ENCODE results near the gene ITCH.
"Not testable (repeated sequence)": the region's sequence is repeated elsewhere in the genome, so short reads cannot be mapped to it uniquely, and the experiment has no call there.

Gene ITCH

GRCh38 chr20:34396408-34396807 lies 33.3 kb downstream of the ITCH start:
- Histone ChIP-seq H3K4me3 (ENCODE audit: low read length) (no peak overlapping the region), H3K9ac (ENCODE audit: low read length) (no peak overlapping the region), H3K27me3 (ENCODE audit: control insufficient read depth, insufficient read depth, low read length) (no peaks in the 10 kb centered on the region), H3K4me1 (ENCODE audit: control insufficient read depth, insufficient read depth, low read length) (no peaks in the 10 kb centered on the region), H3K36me3 (ENCODE audit: control insufficient read depth, insufficient read depth, low read length) (peaks cover 3% of the 10 kb centered on the region), H3K27ac (ENCODE audit: low read depth, low read length) (no peak overlapping the region)

DNA sequence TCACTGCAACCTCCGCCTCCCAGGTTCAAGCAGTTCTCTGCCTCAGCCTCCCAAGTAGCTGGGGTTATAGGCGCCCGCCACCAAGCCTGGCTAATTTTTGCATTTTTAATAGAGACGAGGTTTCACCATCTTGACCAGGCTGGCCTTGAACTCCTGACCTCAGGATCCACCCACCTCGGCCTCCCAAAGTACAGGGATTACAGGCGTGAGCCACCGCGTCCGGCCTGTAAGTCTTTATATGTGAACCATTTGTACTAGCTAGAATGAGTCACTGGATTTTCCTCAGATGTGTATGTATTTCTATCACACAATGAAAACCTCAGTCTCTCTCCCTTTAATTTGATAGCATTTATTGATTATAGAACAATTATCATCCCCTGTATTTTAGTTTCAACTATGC lies 34.0 kb downstream of the ITCH start:
- Histone ChIP-seq H3K27ac (ENCODE audit: low read depth, low read length) (no peak overlapping the region), H3K4me3 (ENCODE audit: low read length) (no peak overlapping the region), H3K36me3 (ENCODE audit: control insufficient read depth, insufficient read depth, low read length) (peaks cover 3% of the 10 kb centered on the region), H3K27me3 (ENCODE audit: control insufficient read depth, insufficient read depth, low read length) (no peaks in the 10 kb centered on the region), H3K9ac (ENCODE audit: low read length) (no peak overlapping the region), H3K4me1 (ENCODE audit: control insufficient read depth, insufficient read depth, low read length) (no peaks in the 10 kb centered on the region)

DNA sequence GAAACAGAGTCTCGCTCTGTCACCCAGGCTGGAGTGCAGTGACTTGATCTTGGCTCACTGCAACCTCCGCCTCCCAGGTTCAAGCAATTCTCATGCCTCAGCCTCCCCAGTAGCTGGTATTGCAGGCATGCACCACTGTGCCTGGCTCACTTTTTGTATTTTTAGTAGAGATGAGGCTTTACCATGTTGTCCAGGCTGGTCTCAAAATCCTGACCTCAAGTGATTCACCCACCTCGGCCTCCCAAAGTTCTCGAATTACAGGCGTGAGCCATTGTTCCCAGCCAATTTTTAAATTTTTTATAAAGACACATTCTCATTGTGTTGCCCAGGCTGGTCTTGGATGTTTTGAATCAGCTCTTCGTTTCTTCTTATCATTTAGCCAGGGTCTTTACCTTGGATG lies 37.7 kb downstream of the ITCH start:
- H3K36me3 ChIP-seq (ENCODE audit: control insufficient read depth, insufficient read depth, low read length); H3K9ac ChIP-seq (ENCODE audit: low read length); H3K4me1 ChIP-seq (ENCODE audit: control insufficient read depth, insufficient read depth, low read length); H3K27ac ChIP-seq (ENCODE audit: low read depth, low read length); H3K27me3 ChIP-seq (ENCODE audit: control insufficient read depth, insufficient read depth, low read length); H3K4me3 ChIP-seq (ENCODE audit: low read length): not testable (repeated sequence)

DNA sequence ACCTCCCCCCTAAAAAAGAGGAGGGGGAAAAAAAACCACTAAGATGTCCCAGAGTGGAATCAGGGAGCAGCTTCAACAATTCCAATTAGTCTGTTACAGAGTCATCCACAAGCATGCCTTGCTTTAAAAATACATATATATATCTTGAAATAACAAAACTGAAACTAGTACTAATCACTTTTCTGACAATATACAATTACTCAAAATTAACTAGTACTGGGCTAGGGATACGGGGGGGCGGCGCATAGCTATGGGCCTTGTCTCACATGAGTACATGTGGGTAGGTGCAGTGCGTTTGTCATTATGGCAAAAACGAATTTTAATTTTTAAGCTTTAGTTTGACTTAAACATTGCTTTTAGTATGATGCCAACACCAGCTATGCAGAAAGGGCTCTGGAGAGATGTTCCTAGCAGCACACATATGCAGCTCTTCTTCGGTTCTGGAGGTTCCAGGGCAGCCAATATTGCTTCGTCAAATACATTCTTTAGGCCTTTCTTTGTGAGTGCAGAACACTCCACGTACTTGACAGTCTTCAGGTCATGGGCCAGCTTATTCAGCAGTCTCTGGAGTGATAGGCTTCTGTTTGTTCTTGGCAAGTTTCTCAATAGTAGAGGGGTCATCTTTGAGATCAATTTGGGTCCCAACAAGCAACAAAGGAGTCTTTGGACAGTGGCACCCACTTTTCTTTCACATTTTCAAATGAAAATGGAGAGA lies 38.8 kb downstream of the ITCH start:
- Histone ChIP-seq H3K27ac (ENCODE audit: low read depth, low read length) (no peak overlapping the region), H3K27me3 (ENCODE audit: control insufficient read depth, insufficient read depth, low read length) (no peaks in the 10 kb centered on the region), H3K4me1 (ENCODE audit: control insufficient read depth, insufficient read depth, low read length) (peaks cover 4% of the 10 kb centered on the region), H3K9ac (ENCODE audit: low read length) (no peak overlapping the region), H3K4me3 (ENCODE audit: low read length) (no peak overlapping the region), H3K36me3 (ENCODE audit: control insufficient read depth, insufficient read depth, low read length) (no peaks in the 10 kb centered on the region)

GRCh38 chr20:34402461-34402860 lies 39.4 kb downstream of the ITCH start:
- no peaks in the 10 kb centered on the region for H3K36me3 ChIP-seq (ENCODE audit: control insufficient read depth, insufficient read depth, low read length)
- H3K4me3 ChIP-seq (ENCODE audit: low read length): no peak overlapping the region
- H3K9ac ChIP-seq (ENCODE audit: low read length): no peak overlapping the region
- no peak overlapping the region for H3K27ac ChIP-seq (ENCODE audit: low read depth, low read length)
- peaks cover 4% of the 10 kb centered on the region for H3K4me1 ChIP-seq (ENCODE audit: control insufficient read depth, insufficient read depth, low read length)
- no peaks in the 10 kb centered on the region for H3K27me3 ChIP-seq (ENCODE audit: control insufficient read depth, insufficient read depth, low read length)

- no peak overlapping the region for H3K27ac ChIP-seq (ENCODE audit: low read depth, low read length)
- no peaks in the 10 kb centered on the region for H3K36me3 ChIP-seq (ENCODE audit: control insufficient read depth, insufficient read depth, low read length)
- no peak overlapping the region for H3K4me3 ChIP-seq (ENCODE audit: low read length)
- no peaks in the 10 kb centered on the region for H3K27me3 ChIP-seq (ENCODE audit: control insufficient read depth, insufficient read depth, low read length)
- no peak overlapping the region for H3K9ac ChIP-seq (ENCODE audit: low read length)
- H3K4me1 ChIP-seq (ENCODE audit: control insufficient read depth, insufficient read depth, low read length): peaks cover 4% of the 10 kb centered on the region
Measured at GRCh38 chr20:34403063-34403827, 40.2 kb downstream of the ITCH start.

GRCh38 chr20:34403908-34404307 lies 40.8 kb downstream of the ITCH start:
- no peak overlapping the region for H3K9ac ChIP-seq (ENCODE audit: low read length)

DNA sequence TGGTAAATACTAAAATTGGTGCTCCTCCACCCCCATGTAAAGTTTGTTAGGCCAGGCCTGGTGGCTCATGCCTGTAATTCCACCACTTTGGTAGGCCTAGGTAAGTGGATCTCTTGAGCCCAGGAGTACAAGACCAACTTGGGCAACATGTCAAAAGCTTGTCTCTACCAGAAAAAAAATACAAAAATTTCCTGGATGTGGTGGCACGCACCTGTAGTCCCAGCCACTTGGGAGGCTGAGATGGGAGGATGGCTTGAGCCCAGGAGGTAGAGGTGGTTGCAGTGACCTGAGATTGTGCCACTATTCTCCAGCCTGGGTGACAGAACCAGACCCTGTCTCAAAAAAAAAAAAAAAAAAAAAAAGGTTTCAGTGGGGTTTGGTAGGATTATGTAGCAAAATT lies 41.7 kb downstream of the ITCH start:
- H3K9ac ChIP-seq (ENCODE audit: low read length): no peak overlapping the region
- no peak overlapping the region for H3K27ac ChIP-seq (ENCODE audit: low read depth, low read length)
- no peaks in the 10 kb centered on the region for H3K36me3 ChIP-seq (ENCODE audit: control insufficient read depth, insufficient read depth, low read length)
- H3K4me3 ChIP-seq (ENCODE audit: low read length): no peak overlapping the region
- H3K4me1 ChIP-seq (ENCODE audit: control insufficient read depth, insufficient read depth, low read length): peaks cover 4% of the 10 kb centered on the region
- H3K27me3 ChIP-seq (ENCODE audit: control insufficient read depth, insufficient read depth, low read length): no peaks in the 10 kb centered on the region

More at GRCh38 chr20:34403908-34404307, 40.8 kb downstream of the ITCH start:
- peaks cover 4% of the 10 kb centered on the region for H3K4me1 ChIP-seq (ENCODE audit: control insufficient read depth, insufficient read depth, low read length)
- H3K4me3 ChIP-seq (ENCODE audit: low read length): no peak overlapping the region
- H3K27me3 ChIP-seq (ENCODE audit: control insufficient read depth, insufficient read depth, low read length): no peaks in the 10 kb centered on the region
- no peak overlapping the region for H3K27ac ChIP-seq (ENCODE audit: low read depth, low read length)
- H3K36me3 ChIP-seq (ENCODE audit: control insufficient read depth, insufficient read depth, low read length): no peaks in the 10 kb centered on the region

DNA sequence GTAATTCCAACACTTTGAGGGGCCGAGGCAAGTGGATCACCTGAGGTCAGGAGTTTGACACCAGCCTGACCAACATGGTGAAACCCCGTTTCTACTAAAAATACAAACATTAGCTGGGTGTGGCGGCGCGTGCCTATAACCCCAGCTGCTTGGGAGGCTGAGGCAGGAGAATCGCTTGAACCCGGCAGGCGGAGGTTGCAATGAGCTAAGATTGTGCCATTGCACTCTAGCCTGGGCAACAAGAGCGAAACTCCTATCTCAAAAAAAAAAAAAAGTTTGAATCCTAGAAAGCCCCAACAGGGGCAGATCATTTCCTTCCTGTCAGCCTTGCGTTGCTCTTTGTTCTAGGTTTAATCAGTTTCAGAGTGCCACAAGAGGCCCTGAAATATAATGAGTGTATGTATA lies 42.2 kb downstream of the ITCH start:
- H3K4me3 ChIP-seq (ENCODE audit: low read length); H3K27ac ChIP-seq (ENCODE audit: low read depth, low read length); H3K9ac ChIP-seq (ENCODE audit: low read length); H3K36me3 ChIP-seq (ENCODE audit: control insufficient read depth, insufficient read depth, low read length); H3K4me1 ChIP-seq (ENCODE audit: control insufficient read depth, insufficient read depth, low read length); H3K27me3 ChIP-seq (ENCODE audit: control insufficient read depth, insufficient read depth, low read length): not testable (repeated sequence)

- not testable (repeated sequence) for H3K4me3 ChIP-seq (ENCODE audit: low read length); H3K27ac ChIP-seq (ENCODE audit: low read depth, low read length); H3K27me3 ChIP-seq (ENCODE audit: control insufficient read depth, insufficient read depth, low read length); H3K4me1 ChIP-seq (ENCODE audit: control insufficient read depth, insufficient read depth, low read length); H3K36me3 ChIP-seq (ENCODE audit: control insufficient read depth, insufficient read depth, low read length); H3K9ac ChIP-seq (ENCODE audit: low read length)
Measured at GRCh38 chr20:34405942-34406341, 42.9 kb downstream of the ITCH start.

DNA sequence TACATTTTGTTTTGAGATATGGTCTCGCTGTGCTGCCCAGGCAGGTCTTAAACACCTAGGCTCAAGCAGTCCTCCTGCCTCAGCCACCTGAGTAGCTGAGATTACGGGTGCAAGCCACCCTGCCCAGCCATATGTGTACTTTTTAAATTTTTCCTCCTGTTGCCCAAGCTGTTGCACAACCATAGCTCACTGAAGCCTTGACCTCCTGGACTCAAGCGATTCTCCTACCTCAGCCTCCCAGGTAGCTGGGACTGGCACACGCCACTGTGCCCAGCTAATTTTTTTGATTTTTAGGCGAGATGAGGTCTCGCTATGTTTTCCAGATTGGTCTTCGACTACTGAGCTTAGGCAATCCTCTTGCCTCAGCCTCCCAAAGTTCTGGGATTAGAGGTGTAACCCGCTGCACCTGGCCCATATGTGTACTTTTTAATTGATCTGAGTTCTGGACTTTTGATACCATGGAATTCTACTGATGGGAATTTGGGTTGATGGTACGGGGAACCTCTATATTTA lies 44.9 kb downstream of the ITCH start:
- Histone ChIP-seq H3K4me1 (ENCODE audit: control insufficient read depth, insufficient read depth, low read length) (peaks cover 4% of the 10 kb centered on the region), H3K27ac (ENCODE audit: low read depth, low read length) (no peak overlapping the region), H3K36me3 (ENCODE audit: control insufficient read depth, insufficient read depth, low read length) (peaks cover 2% of the 10 kb centered on the region), H3K9ac (ENCODE audit: low read length) (no peak overlapping the region), H3K27me3 (ENCODE audit: control insufficient read depth, insufficient read depth, low read length) (no peaks in the 10 kb centered on the region), H3K4me3 (ENCODE audit: low read length) (no peak overlapping the region)

DNA sequence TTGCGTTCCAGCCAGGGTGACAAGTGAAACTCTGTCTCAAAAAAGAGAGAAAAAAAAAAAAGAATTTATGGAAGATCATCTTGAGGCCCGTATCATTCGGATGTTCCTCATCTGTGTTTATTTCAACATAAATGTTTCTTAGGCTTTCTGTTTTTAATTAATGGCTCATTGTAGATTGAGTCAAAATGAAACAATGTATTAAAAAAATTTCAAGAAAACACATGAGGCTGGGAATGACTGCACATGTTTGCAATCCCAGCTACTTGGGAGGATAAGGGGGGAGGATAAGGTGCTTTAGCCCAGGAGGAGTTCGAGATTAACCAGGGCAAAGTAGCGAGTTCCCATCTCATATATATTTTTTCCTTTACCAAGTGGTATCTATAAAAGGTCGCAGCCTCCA lies 47.3 kb downstream of the ITCH start:
- no peak overlapping the region for H3K4me3 ChIP-seq (ENCODE audit: low read length)
- H3K27me3 ChIP-seq (ENCODE audit: control insufficient read depth, insufficient read depth, low read length): no peaks in the 10 kb centered on the region
- H3K27ac ChIP-seq (ENCODE audit: low read depth, low read length): no peak overlapping the region
- H3K36me3 ChIP-seq (ENCODE audit: control insufficient read depth, insufficient read depth, low read length): peaks cover 6% of the 10 kb centered on the region
- no peak overlapping the region for H3K9ac ChIP-seq (ENCODE audit: low read length)
- no peaks in the 10 kb centered on the region for H3K4me1 ChIP-seq (ENCODE audit: control insufficient read depth, insufficient read depth, low read length)

DNA sequence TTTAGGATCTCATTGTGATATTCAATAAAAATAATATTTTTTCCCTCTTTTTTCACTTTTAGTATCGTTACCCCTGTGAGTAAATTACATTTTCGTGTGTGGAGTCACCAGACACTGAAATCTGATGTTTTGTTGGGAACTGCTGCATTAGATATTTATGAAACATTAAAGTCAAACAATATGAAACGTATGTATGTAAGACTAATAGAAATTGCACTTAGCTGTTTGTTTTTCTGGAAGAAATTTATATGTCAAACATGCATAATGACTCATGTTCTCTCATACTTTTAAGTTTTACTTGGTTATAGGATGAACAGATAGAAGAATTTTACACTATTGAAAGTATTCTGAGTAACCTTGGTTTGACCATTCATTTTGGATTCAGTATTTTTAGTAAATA lies 49.4 kb downstream of the ITCH start:
- Histone ChIP-seq H3K36me3 (ENCODE audit: control insufficient read depth, insufficient read depth, low read length) (peaks cover 6% of the 10 kb centered on the region), H3K9ac (ENCODE audit: low read length) (no peak overlapping the region), H3K27ac (ENCODE audit: low read depth, low read length) (no peak overlapping the region), H3K27me3 (ENCODE audit: control insufficient read depth, insufficient read depth, low read length) (no peaks in the 10 kb centered on the region), H3K4me3 (ENCODE audit: low read length) (no peak overlapping the region), H3K4me1 (ENCODE audit: control insufficient read depth, insufficient read depth, low read length) (no peaks in the 10 kb centered on the region)

All from rectal smooth muscle tissue (tissue), 1 donor.